ENCODE data around the gene PTPRK. TPM values are rescaled to one million over a fixed set of nuclear protein-coding genes. Genes with fewer than 3 reads are reported as not detected.

The PTPRK gene
- total RNA-seq, 1 experiment from 2014 or later = 34.2 TPM

- no peak for ATAC-seq
- TF ChIP-seq EZH2phosphoT487 (IDR thresholded peaks at IDR 0.05; ENCODE audit: borderline replicate concordance) = no peak
- TF ChIP-seq FOSL1 (IDR thresholded peaks at IDR 0.05; ENCODE audit: low read depth) = no peak
- no peak for TF ChIP-seq MAX (IDR thresholded peaks at IDR 0.05)
- TF ChIP-seq TCF7L2 (IDR thresholded peaks at IDR 0.05; ENCODE audit: borderline replicate concordance, extremely low read depth, insufficient read depth, insufficient read length) = no peak
- TF ChIP-seq CEBPB (IDR thresholded peaks at IDR 0.05; ENCODE audit: low read depth) = no peak
- Histone ChIP-seq H2AFZ (ENCODE audit: low read depth, low read length, poor library complexity, severe bottlenecking) (no peak overlapping the region), H3K9ac (ENCODE audit: low read length) (peak overlapping the region; percentile 90), H3K9me2 (ENCODE audit: insufficient read depth) (no peaks in the 10 kb centered on the region), H3K9me3 (ENCODE audit: control insufficient read depth in 1 of 2, insufficient read depth in 1 of 2, low read depth in 1 of 2, low read length in 2 of 2) (no peaks in the 10 kb centered on the region), H3K79me2 (ENCODE audit: insufficient read depth, low read length) (peaks cover 46% of the 10 kb centered on the region), H3K27ac (ENCODE audit: low read depth, low read length) (peak overlapping the region; percentile 84; the same call in 1 of the 2 replicates), H3K4me3 (replicated peaks in 1 of 2; ENCODE audit: low read depth in 1 of 2, low read length in 2 of 2) (peak overlapping the region; percentile 86 to 92), H3K36me3 (ENCODE audit: control insufficient read depth in 1 of 2, insufficient read depth in 2 of 2, low read length in 2 of 2) (no peaks in the 10 kb centered on the region), H4K20me1 (ENCODE audit: insufficient read depth) (no peaks in the 10 kb centered on the region), H3K4me2 (ENCODE audit: low read length) (peak overlapping the region; percentile 97), H3K27me3 (ENCODE audit: insufficient read depth, low read length) (no peaks in the 10 kb centered on the region), H3K4me1 (ENCODE audit: control insufficient read depth in 1 of 2, insufficient read depth in 2 of 2, low read length in 2 of 2) (peaks cover 10 to 23% of the 10 kb centered on the region in 2 experiments; a peak in 3 of 4 replicates)
- ChIA-PET RAD21 (ENCODE audit: low non-redundant PET in 1 of 2, low total read pairs in 2 of 2, uncharacterized antibody in 2 of 2, unreplicated experiment in 2 of 2) (no interaction called here), POLR2A (no interaction called here), CTCF (no interaction called here)
- DNase-seq (ENCODE audit: low read depth, low spot score) = no peak
- TSS peak; percentile 37 for BruUV-seq (replicated peaks)
- intact Hi-C loops (cut with micrococcal nuclease) = loop anchor here (10.0 kb wide), 1 partner anchor 664 kb away; no protein-coding TSS in a partner anchor
Observed at GRCh38 chr6:128518434-128519131, 1.8 kb downstream of the PTPRK start.

- ChIA-PET CTCF (interaction anchor here (0.6 to 1.6 kb wide), 5 partner anchors 21 to 780 kb away, joined by 3 to 7 read pairs (median 3); no protein-coding TSS in a partner anchor), POLR2A (interaction anchor here (1.0 kb wide), 1 partner anchor 11 kb away, joined by 3 read pairs; no protein-coding TSS in a partner anchor), RAD21 (ENCODE audit: low non-redundant PET in 1 of 2, low total read pairs in 2 of 2, uncharacterized antibody in 2 of 2, unreplicated experiment in 2 of 2) (no interaction called here)
- Histone ChIP-seq H3K9me2 (ENCODE audit: insufficient read depth) (no peaks in the 10 kb centered on the region), H4K20me1 (ENCODE audit: insufficient read depth) (no peaks in the 10 kb centered on the region), H3K4me3 (replicated peaks in 1 of 2; ENCODE audit: low read depth in 1 of 2, low read length in 2 of 2) (no peak overlapping the region), H3K9me3 (ENCODE audit: control insufficient read depth in 1 of 2, insufficient read depth in 1 of 2, low read depth in 1 of 2, low read length in 2 of 2) (no peaks in the 10 kb centered on the region), H3K79me2 (ENCODE audit: insufficient read depth, low read length) (peaks cover 47% of the 10 kb centered on the region), H3K27me3 (ENCODE audit: insufficient read depth, low read length) (no peaks in the 10 kb centered on the region), H3K27ac (ENCODE audit: low read depth, low read length) (no peak overlapping the region), H3K36me3 (ENCODE audit: control insufficient read depth in 1 of 2, insufficient read depth in 2 of 2, low read length in 2 of 2) (no peaks in the 10 kb centered on the region), H3K4me2 (ENCODE audit: low read length) (no peak overlapping the region), H2AFZ (ENCODE audit: low read depth, low read length, poor library complexity, severe bottlenecking) (no peak overlapping the region), H3K4me1 (ENCODE audit: control insufficient read depth in 1 of 2, insufficient read depth in 2 of 2, low read length in 2 of 2) (peaks cover 10 to 23% of the 10 kb centered on the region in 2 experiments; a peak in 3 of 4 replicates), H3K9ac (ENCODE audit: low read length) (no peak overlapping the region)
- no peak for DNase-seq (ENCODE audit: low read depth, low spot score)
- intact Hi-C loops (cut with micrococcal nuclease) = loop anchor here (10.0 kb wide), 1 partner anchor 662 kb away; no protein-coding TSS in a partner anchor
- no peak for ATAC-seq
- no peak for TF ChIP-seq POLR2A (IDR thresholded peaks at IDR 0.05; ENCODE audit: borderline replicate concordance, extremely low read depth, insufficient read depth, insufficient read length)
- no peak for TF ChIP-seq JUND (IDR thresholded peaks at IDR 0.05)
- no peak for TF ChIP-seq EZH2 (IDR thresholded peaks at IDR 0.05)
- no peak for TF ChIP-seq POLR2AphosphoS5 (IDR thresholded peaks at IDR 0.05; ENCODE audit: low read depth, low read length)
- no peak for TF ChIP-seq ZNF274 (IDR thresholded peaks at IDR 0.05; ENCODE audit: low read depth, low read length)
- TF ChIP-seq ZFX (IDR thresholded peaks at IDR 0.05) = no peak
- no peak for TF ChIP-seq ATF3 (IDR thresholded peaks at IDR 0.05)
- BruUV-seq (replicated peaks) = no TSS peak
Observed at GRCh38 chr6:128517124-128517523, 3.3 kb downstream of the PTPRK start.
